HG03439 (cell line): ENCODE results near the gene PHF13.
"Not testable (repeated sequence)": the region's sequence is repeated elsewhere in the genome, so short reads cannot be mapped to it uniquely, and the experiment has no call there.

ENCODE experiments used
- ATAC-seq: cut with Tn5 transposase; IDR thresholded peaks from one replicate; pipeline ENCODE4 v1.9.1; 2021; ENCODE audit warnings: mild to moderate bottlenecking, moderate library complexity; ENCODE audit not compliant: unreplicated experiment

Gene PHF13

GRCh38 chr1:6627031-6627430 lies 13.5 kb downstream of the PHF13 start:
- no peak for ATAC-seq

GRCh38 chr1:6627841-6628545 lies 14.5 kb downstream of the PHF13 start:
- no peak for ATAC-seq

- no peak for ATAC-seq
Observed at GRCh38 chr1:6628971-6629479, 15.5 kb downstream of the PHF13 start.

GRCh38 chr1:6630027-6630426 lies 16.5 kb downstream of the PHF13 start:
- ATAC-seq = no peak

- no peak for ATAC-seq
Observed at GRCh38 chr1:6631058-6631457, 17.5 kb downstream of the PHF13 start.

- no peak for ATAC-seq
Observed at GRCh38 chr1:6632588-6633514, 19.3 kb downstream of the PHF13 start.

- ATAC-seq = no peak
Observed at GRCh38 chr1:6634371-6635052, 21.0 kb downstream of the PHF13 start.

GRCh38 chr1:6635161-6635909 lies 21.8 kb downstream of the PHF13 start:
- no peak for ATAC-seq

- ATAC-seq = no peak
Observed at GRCh38 chr1:6635910-6636760, 22.6 kb downstream of the PHF13 start.

- ATAC-seq = not testable (repeated sequence)
Observed at GRCh38 chr1:6636778-6637177, 23.2 kb downstream of the PHF13 start.

- no peak for ATAC-seq
Observed at GRCh38 chr1:6637770-6638169, 24.2 kb downstream of the PHF13 start.

- ATAC-seq = no peak
Observed at GRCh38 chr1:6638226-6638625, 24.7 kb downstream of the PHF13 start.

- not testable (repeated sequence) for ATAC-seq
Observed at GRCh38 chr1:6640867-6641266, 27.3 kb downstream of the PHF13 start.

GRCh38 chr1:6645018-6645417 lies 31.5 kb downstream of the PHF13 start:
- ATAC-seq = no peak

GRCh38 chr1:6646499-6647148 lies 33.1 kb downstream of the PHF13 start:
- ATAC-seq = no peak

- ATAC-seq = no peak
Observed at GRCh38 chr1:6648556-6648955, 35.0 kb downstream of the PHF13 start.

- no peak for ATAC-seq
Observed at GRCh38 chr1:6651909-6652308, 38.4 kb downstream of the PHF13 start.

- ATAC-seq = no peak
Observed at GRCh38 chr1:6652986-6653385, 39.5 kb downstream of the PHF13 start.
